BLaER1 (cell line): ENCODE measurements around the gene AXIN2.
A peak's percentile ranks its signal among the peaks of the same experiment; 100 is the strongest.

Experiments used
- H3K27ac ChIP-seq: shearing (Covaris generic); formaldehyde crosslinking; 2 replicates; pipeline ENCODE4 v1.8.1; 2022
- H3K27me3 ChIP-seq: shearing (Covaris generic); formaldehyde crosslinking; 2 replicates; pipeline ENCODE4 v1.8.1; 2022
- H3K36me3 ChIP-seq: shearing (Covaris generic); formaldehyde crosslinking; 2 replicates; pipeline ENCODE4 v1.8.1; 2022
- H3K4me1 ChIP-seq: shearing (Covaris generic); formaldehyde crosslinking; 2 replicates; pipeline ENCODE4 v1.8.1; 2022
- H3K4me2 ChIP-seq: shearing (Covaris generic); formaldehyde crosslinking; 2 replicates; pipeline ENCODE4 v1.8.1; 2022
- H3K4me3 ChIP-seq: shearing (Covaris generic); formaldehyde crosslinking; 2 replicates; pipeline ENCODE4 v1.8.1; 2022
- H3K9ac ChIP-seq: shearing (Covaris generic); formaldehyde crosslinking; 2 replicates; pipeline ENCODE4 v1.8.1; 2022
- H3K9me3 ChIP-seq: shearing (Covaris generic); formaldehyde crosslinking; 2 replicates; pipeline ENCODE4 v1.8.1; 2022
- H4K20me1 ChIP-seq: shearing (Covaris generic); formaldehyde crosslinking; 2 replicates; pipeline ENCODE4 v1.8.1; 2022
- Cebpa-rat ChIP-seq: shearing (Covaris generic); IDR thresholded peaks from 2 replicates; pipeline ENCODE4 v1.8.1; 2022

AXIN2 gene

GRCh38 chr17:65538675-65539529 lies 22.5 kb downstream of the AXIN2 start:
- Histone ChIP-seq H4K20me1 (no peaks in the 10 kb centered on the region), H3K9me3 (no peaks in the 10 kb centered on the region), H3K4me3 (no peak overlapping the region), H3K9ac (no peak overlapping the region), H3K27me3 (no peaks in the 10 kb centered on the region), H3K4me2 (no peak overlapping the region), H3K36me3 (peaks cover 77% of the 10 kb centered on the region), H3K27ac (no peak overlapping the region), H3K4me1 (no peaks in the 10 kb centered on the region)
- TF ChIP-seq Cebpa-rat: no peak

DNA sequence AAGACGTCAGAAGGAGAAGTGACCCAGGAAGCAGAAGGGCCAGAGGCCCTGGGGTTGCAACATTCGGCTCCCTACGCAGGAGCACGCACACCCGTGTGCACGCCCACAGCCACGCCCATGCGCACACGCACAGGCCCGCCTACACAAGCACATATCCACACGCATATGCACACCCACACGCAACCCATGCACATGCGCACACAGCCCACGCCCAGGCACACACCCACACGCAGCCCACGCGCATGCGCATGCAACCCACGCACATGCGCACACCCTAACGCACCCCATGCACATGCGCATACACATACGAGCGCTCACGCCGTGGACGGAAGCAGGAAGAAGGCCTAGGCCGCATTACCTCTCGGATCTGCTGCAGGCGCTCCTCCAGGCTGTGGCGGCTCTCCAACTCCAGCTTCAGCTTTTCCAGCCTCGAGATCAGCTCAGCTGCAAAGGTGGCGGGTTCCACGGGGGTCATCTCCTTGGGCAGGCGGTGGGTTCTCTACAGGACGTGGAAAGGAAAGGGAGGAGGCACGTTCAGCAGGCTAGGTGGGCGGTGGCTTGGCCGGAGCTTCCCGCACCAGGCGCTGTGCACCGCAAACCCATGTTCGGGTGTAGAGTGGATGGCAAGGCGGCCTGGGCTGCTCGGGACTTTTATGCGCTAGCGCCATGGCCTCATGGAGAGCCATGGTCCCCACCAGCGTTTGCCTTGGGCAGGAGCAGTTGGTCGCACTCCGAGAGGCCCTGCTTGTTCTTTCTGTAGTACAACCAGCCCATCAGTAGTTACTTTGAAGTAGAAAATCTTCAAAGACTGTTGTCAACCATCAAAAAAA lies 23.4 kb downstream of the AXIN2 start:
- TF ChIP-seq Cebpa-rat: no peak

GRCh38 chr17:65537343-65537844 lies 24.1 kb downstream of the AXIN2 start:
- no peaks in the 10 kb centered on the region for H4K20me1 ChIP-seq
- H3K4me1 ChIP-seq: 0 out of 2 replicates have a peak, but pooled peaks cover 1% of the 10 kb centered on the region
- H3K9me3 ChIP-seq: no peaks in the 10 kb centered on the region
- H3K36me3 ChIP-seq: peaks cover 82% of the 10 kb centered on the region
- H3K4me2 ChIP-seq: no peak overlapping the region
- TF ChIP-seq Cebpa-rat: no peak
- no peaks in the 10 kb centered on the region for H3K27me3 ChIP-seq
- no peak overlapping the region for H3K4me3 ChIP-seq
- no peak overlapping the region for H3K9ac ChIP-seq
- no peak overlapping the region for H3K27ac ChIP-seq

More for the DNA sequence above, 23.4 kb downstream of the AXIN2 start:
- H3K9ac ChIP-seq: no peak overlapping the region
- H4K20me1 ChIP-seq: no peaks in the 10 kb centered on the region
- H3K27me3 ChIP-seq: no peaks in the 10 kb centered on the region
- H3K4me1 ChIP-seq: no peaks in the 10 kb centered on the region
- H3K4me2 ChIP-seq: no peak overlapping the region
- H3K4me3 ChIP-seq: no peak overlapping the region
- H3K9me3 ChIP-seq: no peaks in the 10 kb centered on the region
- peaks cover 76% of the 10 kb centered on the region for H3K36me3 ChIP-seq
- H3K27ac ChIP-seq: no peak overlapping the region

- Histone ChIP-seq H4K20me1 (no peaks in the 10 kb centered on the region), H3K4me3 (no peak overlapping the region), H3K36me3 (peaks cover 84% of the 10 kb centered on the region), H3K9me3 (no peaks in the 10 kb centered on the region), H3K27me3 (no peaks in the 10 kb centered on the region), H3K27ac (no peak overlapping the region), H3K9ac (no peak overlapping the region), H3K4me1 (peaks cover 8% of the 10 kb centered on the region), H3K4me2 (no peak overlapping the region)
- no peak for TF ChIP-seq Cebpa-rat
These were observed 24.7 kb downstream of the AXIN2 start for GRCh38 chr17:65536573-65537342.

DNA sequence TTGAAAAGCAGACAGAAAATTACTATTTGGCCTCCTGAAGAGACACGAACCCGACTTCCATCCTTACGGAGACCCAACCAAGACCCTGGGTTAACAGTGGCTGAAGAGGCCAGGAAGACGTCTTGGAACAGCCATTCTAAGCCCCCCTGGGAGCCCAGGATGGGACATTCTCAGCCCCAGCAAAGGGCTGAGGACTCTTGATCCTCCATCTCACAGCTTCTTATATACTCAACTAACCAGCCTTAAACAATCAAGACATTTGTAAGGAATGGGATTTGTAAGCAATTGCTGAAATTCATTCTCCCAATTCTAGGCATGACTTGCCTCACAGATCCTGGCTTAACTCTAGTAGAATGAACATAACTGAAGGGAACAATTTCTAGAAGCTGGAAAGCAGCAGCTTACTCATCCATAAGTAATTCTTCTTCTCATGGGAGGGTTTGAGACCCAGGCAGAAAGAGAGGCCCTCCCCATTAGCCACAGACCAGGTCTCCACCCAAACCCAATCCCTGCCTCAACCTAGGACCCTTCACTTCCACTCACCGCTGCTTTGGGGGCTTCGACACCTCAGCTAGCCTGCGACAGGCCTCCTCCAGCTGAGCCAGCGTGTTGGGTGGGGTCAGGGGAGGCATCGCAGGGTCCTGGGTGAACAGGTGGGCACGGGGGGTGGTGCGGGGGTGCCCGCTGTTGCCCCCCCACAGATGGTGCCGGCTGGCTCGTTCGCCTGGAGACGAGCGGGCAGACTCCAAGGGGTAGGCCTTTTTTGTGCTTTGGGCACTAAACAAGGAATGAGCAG lies 25.5 kb downstream of the AXIN2 start:
- no peak for TF ChIP-seq Cebpa-rat
- Histone ChIP-seq H3K4me1 (peaks cover 16% of the 10 kb centered on the region), H3K4me3 (no peak overlapping the region), H3K36me3 (peaks cover 76% of the 10 kb centered on the region), H3K9ac (no peak overlapping the region), H3K4me2 (no peak overlapping the region), H3K9me3 (no peaks in the 10 kb centered on the region), H3K27me3 (no peaks in the 10 kb centered on the region), H3K27ac (no peak overlapping the region), H4K20me1 (no peaks in the 10 kb centered on the region)

DNA sequence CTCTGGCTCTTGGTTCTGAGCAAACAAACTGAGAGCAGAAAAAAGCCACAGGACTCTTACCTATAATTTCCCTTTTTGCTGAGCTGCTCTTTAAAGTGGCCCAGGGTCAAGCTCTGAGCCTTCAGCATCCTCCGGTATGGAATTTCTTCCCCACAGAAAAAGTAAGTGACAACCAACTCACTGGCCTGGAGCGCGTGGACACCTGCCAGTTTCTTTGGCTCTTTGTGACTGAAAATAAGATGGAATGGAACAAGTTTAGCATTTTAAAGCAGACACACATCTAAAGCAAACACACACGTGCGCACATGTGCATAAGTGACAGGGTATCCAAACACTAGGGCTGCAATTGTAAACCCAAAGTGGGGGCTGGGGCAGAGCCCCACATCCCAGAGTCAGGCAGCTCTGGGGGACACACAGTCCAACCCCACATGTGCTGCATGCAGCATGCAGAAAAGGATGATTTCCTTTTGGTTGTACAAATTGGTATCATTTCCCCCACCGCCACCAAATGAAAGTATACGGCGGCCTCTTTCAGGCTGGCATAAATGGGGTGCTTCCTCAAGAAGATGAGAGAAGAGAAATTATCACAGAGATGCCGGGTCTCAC lies 27.5 kb downstream of the AXIN2 start:
- Histone ChIP-seq H3K4me1 (peaks cover 34% of the 10 kb centered on the region), H3K27me3 (no peaks in the 10 kb centered on the region), H3K36me3 (peaks cover 73% of the 10 kb centered on the region), H3K4me3 (no peak overlapping the region), H3K9me3 (no peaks in the 10 kb centered on the region), H4K20me1 (no peaks in the 10 kb centered on the region), H3K9ac (no peak overlapping the region), H3K4me2 (no peak overlapping the region), H3K27ac (no peak overlapping the region)
- TF ChIP-seq Cebpa-rat: no peak

DNA sequence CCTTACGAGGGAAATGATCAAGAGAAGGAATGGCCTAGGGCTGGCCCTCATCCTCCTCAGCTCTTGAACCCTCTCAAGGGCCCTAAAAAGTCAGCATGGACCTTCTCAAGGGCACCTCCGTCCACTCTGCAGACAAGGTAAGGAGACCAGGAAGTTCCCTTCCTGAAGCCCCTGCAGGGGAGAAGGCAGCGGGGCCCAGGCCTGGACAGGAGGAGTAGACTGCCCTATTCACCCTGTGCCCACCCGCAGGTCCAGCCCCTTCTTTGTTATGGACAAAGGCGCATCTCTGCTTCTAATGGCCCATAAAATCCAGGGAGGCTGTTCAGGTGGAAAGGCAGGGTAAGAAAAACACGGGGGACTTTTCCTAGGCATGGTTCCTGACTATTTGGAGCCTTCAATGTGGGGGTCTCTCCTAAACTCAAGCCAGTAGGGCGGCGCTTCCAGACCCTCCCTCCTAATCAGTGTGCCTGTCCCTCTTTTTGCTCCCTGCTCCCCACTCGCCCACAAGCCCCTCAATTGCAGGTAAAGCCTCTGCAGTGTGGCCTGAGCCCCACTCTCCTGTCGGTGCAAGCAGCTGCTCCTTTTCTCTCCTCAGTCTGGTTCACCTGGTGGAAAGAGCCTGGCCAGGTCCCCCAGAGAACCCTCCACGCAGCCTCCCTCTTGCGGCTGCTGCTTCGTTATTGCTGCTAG lies 28.2 kb downstream of the AXIN2 start:
- no peak overlapping the region for H3K27ac ChIP-seq
- no peak overlapping the region for H3K9ac ChIP-seq
- H3K4me1 ChIP-seq: peaks cover 37% of the 10 kb centered on the region
- no peaks in the 10 kb centered on the region for H3K9me3 ChIP-seq
- no peak for TF ChIP-seq Cebpa-rat
- no peaks in the 10 kb centered on the region for H3K27me3 ChIP-seq
- H4K20me1 ChIP-seq: no peaks in the 10 kb centered on the region
- peaks cover 77% of the 10 kb centered on the region for H3K36me3 ChIP-seq
- H3K4me2 ChIP-seq: no peak overlapping the region
- no peak overlapping the region for H3K4me3 ChIP-seq

DNA sequence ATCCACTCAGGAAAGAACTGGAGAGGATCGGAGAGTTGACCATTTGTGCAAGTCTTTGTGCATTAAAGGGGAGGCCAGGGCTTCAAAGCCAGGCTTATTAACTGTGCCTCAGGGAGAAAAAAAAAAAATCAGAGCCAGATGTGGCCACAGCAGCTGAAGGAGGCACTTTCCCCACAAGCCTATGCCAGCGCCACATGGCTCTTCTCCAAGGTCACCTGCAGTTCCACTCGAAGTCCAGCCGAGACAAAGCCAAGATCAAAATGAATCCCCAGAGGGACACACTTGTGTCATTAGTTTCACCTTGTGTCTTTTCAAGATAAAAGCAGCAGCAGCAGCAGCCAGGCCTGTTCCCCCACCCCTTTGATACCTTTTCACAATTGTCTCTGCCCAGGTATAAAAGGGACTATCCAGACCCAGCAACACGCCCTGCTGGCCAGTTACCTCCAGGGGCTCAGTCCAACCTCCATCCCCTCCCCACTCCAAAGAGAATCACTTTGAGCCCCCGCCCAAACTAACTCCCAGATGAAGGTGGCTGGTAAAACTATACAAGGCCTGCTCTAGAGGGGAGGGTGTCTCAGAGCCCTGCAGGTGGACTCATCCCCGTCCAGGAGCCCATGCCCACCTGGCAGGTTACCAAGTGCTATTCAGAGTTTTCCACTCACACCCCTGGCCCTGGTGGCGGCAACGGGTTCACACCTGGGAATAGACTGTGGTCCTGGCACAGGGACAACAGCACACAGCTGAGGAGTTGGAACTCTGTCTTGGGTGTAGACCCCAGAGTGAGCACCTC lies 29.2 kb downstream of the AXIN2 start:
- H3K9me3 ChIP-seq: no peaks in the 10 kb centered on the region
- no peak overlapping the region for H3K4me3 ChIP-seq
- no peaks in the 10 kb centered on the region for H3K27me3 ChIP-seq
- H3K4me1 ChIP-seq: peaks cover 37% of the 10 kb centered on the region
- no peaks in the 10 kb centered on the region for H4K20me1 ChIP-seq
- H3K27ac ChIP-seq: 0 out of 2 replicates have a peak overlapping the region, but pooled peaks have one; percentile 18
- no peak for TF ChIP-seq Cebpa-rat
- peaks cover 74% of the 10 kb centered on the region for H3K36me3 ChIP-seq
- peak overlapping the region; percentile 88 for H3K4me2 ChIP-seq
- no peak overlapping the region for H3K9ac ChIP-seq
